PFSK-1 (cell line): ENCODE results near the gene TUBA4B.

Source experiments
- FOXP2 ChIP-seq: optimal IDR thresholded peaks from 2 replicates; pipeline ENCODE3; 2011; ENCODE audit warnings: borderline replicate concordance, control low read depth, inconsistent platforms; ENCODE audit not compliant: insufficient read depth; ENCODE audit errors: extremely low read length, extremely low read depth
- POLR2AphosphoS5 ChIP-seq: IDR thresholded peaks from 2 replicates; pipeline ENCODE4 v1.6.1; 2012; ENCODE audit warnings: low read depth, mild to moderate bottlenecking, control low read depth, low read length, moderate library complexity
- REST ChIP-seq, 2 experiments: IDR thresholded peaks; 2 replicates each; pipeline versions ENCODE4 v1.6.1 to v1.8.0; 2011 to 2012; ENCODE audit warnings: low read depth in 2 of 2, low read length in 2 of 2, control low read depth in 1 of 2, inconsistent platforms in 1 of 2, mild to moderate bottlenecking in 1 of 2, moderate library complexity in 1 of 2; ENCODE audit not compliant: insufficient read depth in 1 of 2
- SIN3A ChIP-seq: IDR thresholded peaks from 2 replicates; pipeline ENCODE4 v1.6.1; 2012; ENCODE audit warnings: mild to moderate bottlenecking, low read length, moderate library complexity, borderline replicate concordance; ENCODE audit not compliant: insufficient read depth
- TAF1 ChIP-seq: IDR thresholded peaks from 2 replicates; pipeline ENCODE4 v1.6.1; 2012; ENCODE audit warnings: low read length, control low read depth, borderline replicate concordance; ENCODE audit not compliant: insufficient read depth

The TUBA4B gene

GRCh38 chr2:219214786-219215185, 38.3 kb upstream of the TUBA4B start:
- TF ChIP-seq SIN3A (no peak), FOXP2 (no peak), POLR2AphosphoS5 (no peak), TAF1 (no peak), REST (IDR thresholded peaks at IDR 0.05; ENCODE audit: insufficient read depth in 1 of 2, low read depth in 2 of 2, low read length in 2 of 2) (no peak)

GRCh38 chr2:219215871-219216534, 37.0 kb upstream of the TUBA4B start:
- TF ChIP-seq FOXP2 = no peak
- no peak for TF ChIP-seq SIN3A
- TF ChIP-seq TAF1 = no peak
- no peak for TF ChIP-seq REST (IDR thresholded peaks at IDR 0.05; ENCODE audit: insufficient read depth in 1 of 2, low read depth in 2 of 2, low read length in 2 of 2)
- TF ChIP-seq POLR2AphosphoS5 = no peak

- TF ChIP-seq SIN3A (no peak), REST (IDR thresholded peaks at IDR 0.05; ENCODE audit: insufficient read depth in 1 of 2, low read depth in 2 of 2, low read length in 2 of 2) (no peak), TAF1 (no peak), POLR2AphosphoS5 (no peak), FOXP2 (no peak)
Observed at GRCh38 chr2:219216535-219216915, 36.5 kb upstream of the TUBA4B start.

GRCh38 chr2:219218217-219218731, 34.8 kb upstream of the TUBA4B start:
- peak; percentile 78 to 88 for TF ChIP-seq REST (IDR thresholded peaks at IDR 0.05; ENCODE audit: insufficient read depth in 1 of 2, low read depth in 2 of 2, low read length in 2 of 2)
- TF ChIP-seq FOXP2 = no peak
